Thoracic aorta (tissue), 2 donors: ENCODE data around the gene ZNF385C. TPM values are rescaled to one million over a fixed set of nuclear protein-coding genes. Genes with fewer than 3 reads are reported as not detected.

Experiments used
- ATAC-seq: fragments of 150-250 bp; one replicate; pipeline ENCODE4 v1.8.0; 2017; ENCODE audit warnings: low read depth; ENCODE audit not compliant: insufficient number of reproducible peaks, low FRiP score
- DNase-seq: peaks from one replicate; pipeline ENCODE4 v3.0.0-alpha.2; 2020; ENCODE audit warnings: low spot score
- H3K27ac ChIP-seq, 2 donors: fragments of 200-600 bp; sonication (generic); 1 replicate in 1 of 2; 2 replicates in 1 of 2; pipeline ENCODE4 v1.5.1; 2016; ENCODE audit warnings: mild to moderate bottlenecking in 2 of 2, moderate library complexity in 2 of 2
- H3K27me3 ChIP-seq: fragments of 200-600 bp; sonication (generic); replicated peaks from 2 replicates; pipeline ENCODE4 v1.6.0; 2016; ENCODE audit warnings: mild to moderate bottlenecking; ENCODE audit not compliant: insufficient read depth
- H3K36me3 ChIP-seq: fragments of 200-600 bp; sonication (generic); one replicate; pipeline ENCODE4 v1.5.1; 2016
- H3K4me1 ChIP-seq, 2 donors: fragments of 200-600 bp; sonication (generic); 1 replicate in 1 of 2; 2 replicates in 1 of 2; pipeline versions ENCODE4 v1.5.1 to v1.6.0; 2016; ENCODE audit warnings: low read depth in 2 of 2, mild to moderate bottlenecking in 1 of 2; ENCODE audit not compliant: control insufficient read depth in 1 of 2
- H3K4me3 ChIP-seq: fragments of 200-600 bp; sonication (generic); 2 replicates; pipeline ENCODE4 v1.5.1; 2016; ENCODE audit warnings: mild to moderate bottlenecking
- H3K9me3 ChIP-seq: fragments of 200-600 bp; sonication (generic); 2 replicates; pipeline ENCODE4 v1.5.1; 2016
- CTCF ChIP-seq: fragments of 200-600 bp; sonication (generic); IDR thresholded peaks from one replicate; pipeline ENCODE4 v1.5.1; 2019; ENCODE audit warnings: antibody characterized with exemption
- total RNA-seq, 2 donors: library from RNA; depleted of rRNA; stranded (reverse); fragments of >200 nt; gene quantifications; one replicate each; pipeline versions ENCODE4 v1.1.0 to v1.2.3, GENCODE V29; 2016

Gene ZNF385C
- total RNA-seq, 2 donors from 2014 or later = not detected

- TF ChIP-seq CTCF = no peak
- Histone ChIP-seq H3K4me3 (no peak overlapping the region), H3K27me3 (peaks cover 4% of the 10 kb centered on the region), H3K4me1 (no peaks in the 10 kb centered on the region), H3K27ac (no peak overlapping the region), H3K9me3 (no peaks in the 10 kb centered on the region), H3K36me3 (no peaks in the 10 kb centered on the region)
- DNase-seq = no peak
- ATAC-seq = no peak
These were observed 42.8 kb downstream of the ZNF385C start for GRCh38 chr17:42055496-42055895.

DNA sequence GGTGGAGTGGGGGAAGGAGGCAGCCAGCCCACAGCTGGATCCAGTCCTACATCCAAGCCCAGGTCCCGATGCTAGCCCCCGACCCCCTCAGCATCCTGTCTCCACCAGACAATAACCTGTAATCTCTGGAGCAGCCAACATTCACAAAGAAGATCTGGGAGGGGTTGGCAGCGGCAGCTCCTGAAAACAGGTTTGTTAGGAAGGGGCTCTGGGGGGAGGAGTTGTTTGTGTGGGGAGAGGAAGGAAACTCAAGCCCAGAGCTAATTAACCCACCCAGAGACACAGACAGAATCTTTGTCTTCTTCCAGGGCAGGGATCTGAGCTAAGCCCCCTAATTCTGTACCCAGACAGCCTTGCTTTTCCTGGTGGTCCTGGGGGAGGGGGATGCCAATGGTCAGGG, 43.2 kb downstream of the ZNF385C start:
- TF ChIP-seq CTCF = no peak
- ATAC-seq (no peak), DNase-seq (no peak)
- no peaks in the 10 kb centered on the region for H3K36me3 ChIP-seq
- H3K9me3 ChIP-seq = no peaks in the 10 kb centered on the region
- H3K27me3 ChIP-seq = peaks cover 4% of the 10 kb centered on the region
- no peaks in the 10 kb centered on the region for H3K4me1 ChIP-seq
- H3K4me3 ChIP-seq = no peak overlapping the region
- H3K27ac ChIP-seq = no peak overlapping the region

GRCh38 chr17:42053731-42054500, 44.4 kb downstream of the ZNF385C start:
- peaks cover 4% of the 10 kb centered on the region for H3K27me3 ChIP-seq
- H3K36me3 ChIP-seq = no peaks in the 10 kb centered on the region
- no peak for DNase-seq
- H3K4me3 ChIP-seq = no peak overlapping the region
- no peak for ATAC-seq
- H3K27ac ChIP-seq = no peak overlapping the region
- no peaks in the 10 kb centered on the region for H3K9me3 ChIP-seq
- no peaks in the 10 kb centered on the region for H3K4me1 ChIP-seq
- no peak for TF ChIP-seq CTCF

DNA sequence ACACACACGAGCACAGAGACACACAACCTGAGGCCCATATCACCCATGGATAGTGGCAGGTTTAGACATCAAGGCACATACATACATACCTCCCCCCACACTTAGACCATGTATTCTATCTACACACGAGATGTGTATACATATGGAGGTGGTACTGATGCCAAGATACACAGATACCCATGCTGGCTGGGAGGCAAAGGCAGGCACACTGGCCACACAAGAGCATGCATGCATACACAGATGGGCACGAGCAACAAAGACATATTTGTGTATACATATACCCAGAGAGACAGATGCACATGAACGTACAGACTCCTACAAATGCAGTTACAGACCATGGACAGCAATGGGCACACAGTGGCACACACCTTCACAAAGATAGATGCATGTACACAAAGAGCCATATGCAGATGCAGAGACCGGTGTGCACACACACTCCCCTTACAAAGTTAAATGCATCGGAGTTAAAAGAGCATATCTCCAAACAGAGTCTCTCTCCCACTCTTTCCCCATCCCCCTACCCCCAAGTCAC, 45.9 kb downstream of the ZNF385C start:
- no peak for ATAC-seq
- H3K4me1 ChIP-seq = no peaks in the 10 kb centered on the region
- H3K36me3 ChIP-seq = no peaks in the 10 kb centered on the region
- peaks cover 4% of the 10 kb centered on the region for H3K27me3 ChIP-seq
- H3K27ac ChIP-seq = no peak overlapping the region
- DNase-seq = no peak
- H3K4me3 ChIP-seq = no peak overlapping the region
- no peaks in the 10 kb centered on the region for H3K9me3 ChIP-seq
- no peak for TF ChIP-seq CTCF

DNA sequence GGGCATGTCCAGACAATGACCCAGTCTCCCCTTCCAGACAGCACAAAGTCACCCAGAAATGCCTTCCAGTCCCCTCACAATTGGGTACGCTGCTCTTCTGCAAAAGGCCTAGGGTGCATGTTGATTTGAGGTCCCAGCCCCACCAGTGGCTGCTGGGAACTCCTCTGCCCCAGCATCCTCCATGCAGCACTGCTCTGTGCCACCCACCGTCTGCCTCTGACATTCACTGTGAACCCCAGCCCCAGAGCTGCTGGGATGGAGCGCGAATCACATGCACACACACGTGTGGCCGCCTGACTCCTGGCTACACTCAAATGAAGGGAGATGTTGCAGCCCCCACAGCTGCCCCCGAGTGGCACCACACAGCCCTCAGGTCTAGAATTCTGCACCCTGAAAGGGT, 46.6 kb downstream of the ZNF385C start:
- DNase-seq = no peak
- H3K4me3 ChIP-seq = no peak overlapping the region
- no peaks in the 10 kb centered on the region for H3K9me3 ChIP-seq
- ATAC-seq = no peak
- no peaks in the 10 kb centered on the region for H3K4me1 ChIP-seq
- TF ChIP-seq CTCF = no peak
- no peak overlapping the region for H3K27ac ChIP-seq
- H3K36me3 ChIP-seq = no peaks in the 10 kb centered on the region
- H3K27me3 ChIP-seq = peaks cover 4% of the 10 kb centered on the region
